ENCODE measurements around the gene RASGRP4.

RASGRP4 gene

DNA sequence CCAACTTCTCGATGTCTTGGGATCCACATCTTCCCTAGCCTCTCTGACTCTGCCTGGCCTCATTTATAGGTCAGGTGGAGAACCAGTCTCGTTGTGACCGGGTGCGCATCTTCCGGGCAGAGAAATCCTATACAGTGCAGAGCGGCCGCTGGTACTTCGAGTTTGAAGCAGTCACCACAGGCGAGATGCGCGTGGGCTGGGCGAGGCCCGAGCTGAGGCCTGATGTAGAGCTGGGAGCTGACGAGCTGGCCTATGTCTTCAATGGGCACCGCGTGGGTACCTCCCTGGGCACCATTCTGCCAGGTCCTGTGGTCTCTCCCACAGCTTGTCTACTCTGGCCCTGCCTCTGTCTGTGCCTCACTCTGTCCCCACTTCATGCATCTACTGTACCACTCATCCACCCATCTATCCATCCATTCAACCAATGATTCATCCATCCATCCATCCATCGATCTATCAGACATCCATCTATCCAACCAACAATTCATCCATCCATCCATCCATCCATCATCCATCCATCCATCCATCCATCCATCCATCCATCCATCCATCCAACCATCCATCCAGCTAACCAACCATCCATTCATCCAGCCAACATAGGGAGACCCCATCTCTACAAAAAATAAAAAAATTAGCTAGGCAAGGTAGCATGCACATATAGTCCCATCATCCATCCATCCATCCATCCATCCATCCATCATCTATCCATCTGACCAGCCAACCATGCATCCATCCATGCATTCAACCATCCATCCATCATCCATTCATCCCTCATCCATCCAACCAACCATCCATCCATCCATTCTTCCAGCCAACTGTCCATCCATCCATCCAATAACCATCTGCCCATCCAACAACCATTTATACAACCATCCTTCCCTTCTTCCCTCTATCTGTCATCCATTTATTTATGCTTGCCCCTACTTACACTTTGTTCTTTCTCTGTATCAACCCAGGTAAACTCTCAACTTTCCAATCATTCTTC, 41.8 kb upstream of the RASGRP4 start:
- Histone ChIP-seq H3K9me3 (no peaks in the 10 kb centered on the region), H3K36me3 (no peaks in the 10 kb centered on the region), H3K4me3 (ENCODE audit: low read depth in 1 of 2, low read length in 1 of 2) (no peak overlapping the region), H3K4me1 (ENCODE audit: control insufficient read depth in 1 of 2, insufficient read depth in 1 of 2, low read depth in 1 of 2, low read length in 1 of 2) (no peaks in the 10 kb centered on the region), H3K27me3 (peaks cover 3% of the 10 kb centered on the region), H3K27ac (no peak overlapping the region)
- TF ChIP-seq, protein P1, sequence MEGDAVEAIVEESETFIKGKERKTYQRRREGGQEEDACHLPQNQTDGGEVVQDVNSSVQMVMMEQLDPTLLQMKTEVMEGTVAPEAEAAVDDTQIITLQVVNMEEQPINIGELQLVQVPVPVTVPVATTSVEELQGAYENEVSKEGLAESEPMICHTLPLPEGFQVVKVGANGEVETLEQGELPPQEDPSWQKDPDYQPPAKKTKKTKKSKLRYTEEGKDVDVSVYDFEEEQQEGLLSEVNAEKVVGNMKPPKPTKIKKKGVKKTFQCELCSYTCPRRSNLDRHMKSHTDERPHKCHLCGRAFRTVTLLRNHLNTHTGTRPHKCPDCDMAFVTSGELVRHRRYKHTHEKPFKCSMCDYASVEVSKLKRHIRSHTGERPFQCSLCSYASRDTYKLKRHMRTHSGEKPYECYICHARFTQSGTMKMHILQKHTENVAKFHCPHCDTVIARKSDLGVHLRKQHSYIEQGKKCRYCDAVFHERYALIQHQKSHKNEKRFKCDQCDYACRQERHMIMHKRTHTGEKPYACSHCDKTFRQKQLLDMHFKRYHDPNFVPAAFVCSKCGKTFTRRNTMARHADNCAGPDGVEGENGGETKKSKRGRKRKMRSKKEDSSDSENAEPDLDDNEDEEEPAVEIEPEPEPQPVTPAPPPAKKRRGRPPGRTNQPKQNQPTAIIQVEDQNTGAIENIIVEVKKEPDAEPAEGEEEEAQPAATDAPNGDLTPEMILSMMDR (IDR thresholded peaks at IDR 0.05) = no peak

DNA sequence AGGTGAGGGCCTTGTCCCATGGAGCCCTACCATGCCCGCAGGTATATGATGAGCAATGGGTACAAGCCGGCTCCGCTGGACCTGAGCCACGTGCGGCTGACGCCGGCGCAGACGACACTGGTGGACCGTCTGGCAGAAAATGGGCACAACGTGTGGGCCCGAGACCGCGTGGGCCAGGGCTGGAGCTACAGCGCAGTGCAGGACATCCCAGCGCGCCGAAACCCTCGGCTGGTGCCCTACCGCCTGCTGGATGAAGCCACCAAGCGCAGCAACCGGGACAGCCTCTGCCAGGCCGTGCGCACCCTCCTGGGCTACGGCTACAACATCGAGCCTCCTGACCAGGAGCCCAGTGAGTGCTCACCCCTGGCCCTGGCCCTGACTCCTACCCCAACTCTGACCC, 40.0 kb upstream of the RASGRP4 start:
- H3K27me3 ChIP-seq = peaks cover 3% of the 10 kb centered on the region
- H3K9me3 ChIP-seq = no peaks in the 10 kb centered on the region
- H3K4me3 ChIP-seq (ENCODE audit: low read depth in 1 of 2, low read length in 1 of 2) = no peak overlapping the region
- H3K27ac ChIP-seq = no peak overlapping the region
- H3K36me3 ChIP-seq = no peaks in the 10 kb centered on the region
- H3K4me1 ChIP-seq (ENCODE audit: control insufficient read depth in 1 of 2, insufficient read depth in 1 of 2, low read depth in 1 of 2, low read length in 1 of 2) = no peaks in the 10 kb centered on the region
- TF ChIP-seq, protein P1 (IDR thresholded peaks at IDR 0.05) = no peak

DNA sequence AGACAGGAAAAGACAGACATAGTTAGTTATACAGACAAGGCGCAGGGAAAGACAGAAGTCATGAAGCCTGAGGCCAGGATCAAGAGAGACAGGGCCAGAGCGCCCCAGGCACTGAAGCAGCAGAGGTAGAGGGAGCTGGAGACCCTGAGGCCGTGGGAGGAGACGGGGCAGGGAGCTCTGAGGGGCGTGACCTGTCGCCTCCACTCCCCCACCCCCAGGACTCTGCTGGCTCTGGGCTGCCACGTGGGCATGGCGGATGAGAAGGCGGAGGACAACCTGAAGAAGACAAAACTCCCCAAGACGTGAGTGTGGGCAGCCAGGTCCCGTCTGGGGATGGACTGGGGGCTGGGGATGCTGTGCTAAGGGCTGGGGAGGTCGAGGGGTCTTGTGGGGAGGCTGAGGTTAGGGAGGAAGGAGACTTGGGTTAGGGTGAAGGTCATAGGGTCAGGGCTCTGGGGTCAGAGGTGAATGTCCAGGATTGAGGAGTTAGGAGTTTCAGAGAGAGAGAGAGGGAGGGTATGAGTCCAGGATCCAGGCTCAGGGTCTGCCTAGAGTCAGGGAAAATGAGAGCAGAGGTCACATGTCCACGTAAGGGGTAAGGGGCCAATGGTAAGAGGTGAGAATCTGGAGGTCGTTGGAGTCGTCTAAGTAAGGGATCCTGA, 38.5 kb upstream of the RASGRP4 start:
- Histone ChIP-seq H3K4me1 (ENCODE audit: control insufficient read depth in 1 of 2, insufficient read depth in 1 of 2, low read depth in 1 of 2, low read length in 1 of 2) (no peaks in the 10 kb centered on the region), H3K27me3 (no peaks in the 10 kb centered on the region), H3K36me3 (no peaks in the 10 kb centered on the region), H3K27ac (no peak overlapping the region), H3K9me3 (no peaks in the 10 kb centered on the region), H3K4me3 (ENCODE audit: low read depth in 1 of 2, low read length in 1 of 2) (no peak overlapping the region)
- TF ChIP-seq, protein P1 (IDR thresholded peaks at IDR 0.05) = no peak

DNA sequence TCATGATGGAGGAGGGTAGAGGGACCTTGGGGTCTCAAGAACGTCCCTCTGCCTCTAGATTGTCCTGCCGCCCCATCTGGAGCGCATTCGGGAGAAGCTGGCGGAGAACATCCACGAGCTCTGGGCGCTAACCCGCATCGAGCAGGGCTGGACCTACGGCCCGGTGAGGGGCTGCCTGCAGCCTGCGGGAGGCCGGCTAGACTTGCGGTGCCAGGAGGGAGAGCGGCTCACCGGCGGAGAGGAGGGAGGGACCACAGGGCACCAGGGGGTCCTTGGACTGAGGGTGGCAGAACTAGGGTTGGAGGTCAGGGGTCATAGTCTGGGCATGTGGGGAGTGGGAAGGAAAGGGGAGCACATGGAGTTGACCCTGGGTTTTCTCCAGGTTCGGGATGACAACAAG, 37.3 kb upstream of the RASGRP4 start:
- no peak overlapping the region for H3K4me3 ChIP-seq (ENCODE audit: low read depth in 1 of 2, low read length in 1 of 2)
- no peaks in the 10 kb centered on the region for H3K36me3 ChIP-seq
- no peaks in the 10 kb centered on the region for H3K4me1 ChIP-seq (ENCODE audit: control insufficient read depth in 1 of 2, insufficient read depth in 1 of 2, low read depth in 1 of 2, low read length in 1 of 2)
- TF ChIP-seq, protein P1 (IDR thresholded peaks at IDR 0.05) = no peak
- H3K27ac ChIP-seq = no peak overlapping the region
- H3K27me3 ChIP-seq = no peaks in the 10 kb centered on the region
- no peaks in the 10 kb centered on the region for H3K9me3 ChIP-seq

DNA sequence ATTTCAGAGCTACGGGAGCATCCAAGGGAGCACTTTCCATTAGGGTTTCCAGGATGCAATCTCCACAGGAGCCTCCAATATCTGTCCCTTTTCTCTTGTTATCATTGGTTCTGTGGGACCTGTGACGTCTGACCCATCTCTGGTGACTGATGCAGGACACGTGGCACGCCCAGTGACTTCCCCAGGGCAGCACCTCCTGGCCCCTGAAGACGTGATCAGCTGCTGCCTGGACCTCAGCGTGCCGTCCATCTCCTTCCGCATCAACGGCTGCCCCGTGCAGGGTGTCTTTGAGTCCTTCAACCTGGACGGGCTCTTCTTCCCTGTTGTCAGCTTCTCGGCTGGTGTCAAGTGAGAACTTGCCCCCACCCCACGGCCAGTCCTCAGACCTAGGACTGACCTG, 33.0 kb upstream of the RASGRP4 start:
- H3K9me3 ChIP-seq = no peaks in the 10 kb centered on the region
- H3K27me3 ChIP-seq = no peaks in the 10 kb centered on the region
- TF ChIP-seq, protein P1 (IDR thresholded peaks at IDR 0.05) = no peak
- H3K4me1 ChIP-seq (ENCODE audit: control insufficient read depth in 1 of 2, insufficient read depth in 1 of 2, low read depth in 1 of 2, low read length in 1 of 2) = no peaks in the 10 kb centered on the region
- H3K4me3 ChIP-seq (ENCODE audit: low read depth in 1 of 2, low read length in 1 of 2) = no peak overlapping the region
- no peaks in the 10 kb centered on the region for H3K36me3 ChIP-seq
- no peak overlapping the region for H3K27ac ChIP-seq

All from neutrophil (primary cell).